PC-3 (cell line): ENCODE results near the gene SLC27A5. TPM values are rescaled to one million over a fixed set of nuclear protein-coding genes. Genes with fewer than 3 reads are reported as not detected.

Source experiments
- ATAC-seq: fragments of 200-7000 bp; cut with Tn5 transposase; 2 replicates; pipeline ENCODE4 v1.9.1; 2020; ENCODE audit warnings: mild to moderate bottlenecking, moderate library complexity
- BruUV-seq: library from RNA; stranded (reverse); fragments of 400-500 nt; replicated peaks from 2 replicates; lab custom pipeline; 2021; lab: Mats Ljungman, UMichigan
- CTCF ChIA-PET: fragments of 300-600 bp; sonication (Branson Sonifier 250); formaldehyde crosslinking; loops from one replicate; lab custom pipeline; 2022; ENCODE audit warnings: antibody characterized with exemption; lab: Charles Lee
- POLR2A ChIA-PET: fragments of 300-600 bp; sonication (Branson Sonifier 250); formaldehyde crosslinking; loops from one replicate; lab custom pipeline; 2022; ENCODE audit warnings: antibody characterized with exemption; ENCODE audit not compliant: unreplicated experiment; lab: Charles Lee
- DNase-seq: peaks from one replicate; pipeline ENCODE4 v3.0.0-alpha.2; 2015
- H2AFZ ChIP-seq: fragments of 300-600 bp; sonication (generic); 2 replicates; pipeline ENCODE4 v1.6.0; 2016; ENCODE audit warnings: antibody characterized with exemption, low read length
- H3F3A ChIP-seq: fragments of 300-600 bp; sonication (generic); one replicate; pipeline ENCODE4 v1.6.0; 2017; ENCODE audit warnings: antibody characterized with exemption, low read length, control low read depth, mild to moderate bottlenecking; ENCODE audit not compliant: unreplicated experiment
- H3K27ac ChIP-seq: fragments of 300-600 bp; sonication (generic); 2 replicates; pipeline ENCODE4 v1.5.1; 2016; ENCODE audit warnings: mild to moderate bottlenecking, low read length
- H3K27me3 ChIP-seq: fragments of 300-600 bp; sonication (generic); 2 replicates; pipeline ENCODE4 v1.6.1; 2016; ENCODE audit warnings: low read length, mixed read lengths
- H3K36me3 ChIP-seq: fragments of 300-600 bp; sonication (generic); 2 replicates; pipeline ENCODE4 v1.6.1; 2016; ENCODE audit warnings: low read depth, mixed run types, low read length, mixed read lengths
- H3K4me1 ChIP-seq: fragments of 300-600 bp; sonication (generic); 2 replicates; pipeline ENCODE4 v1.5.1; 2016; ENCODE audit warnings: low read length; ENCODE audit not compliant: insufficient read depth
- H3K4me2 ChIP-seq: fragments of 300-600 bp; sonication (generic); 2 replicates; pipeline ENCODE4 v1.6.0; 2016; ENCODE audit warnings: low read length
- H3K4me3 ChIP-seq: fragments of 300-600 bp; sonication (generic); 2 replicates; pipeline ENCODE4 v1.5.1; 2016; ENCODE audit warnings: mild to moderate bottlenecking, low read length, mixed read lengths
- H3K79me2 ChIP-seq: fragments of 300-600 bp; sonication (generic); 2 replicates; pipeline ENCODE4 v1.6.1; 2017; ENCODE audit warnings: low read length, mixed read lengths
- H3K9ac ChIP-seq: fragments of 300-600 bp; sonication (generic); 2 replicates; pipeline ENCODE4 v1.6.0; 2016; ENCODE audit warnings: mild to moderate bottlenecking, low read length
- H3K9me2 ChIP-seq: fragments of 300-600 bp; sonication (generic); replicated peaks from 2 replicates; pipeline ENCODE4 v1.6.1; 2016; ENCODE audit warnings: mixed run types, low read length, mixed read lengths
- H3K9me3 ChIP-seq: fragments of 300-600 bp; sonication (generic); 2 replicates; pipeline ENCODE4 v1.6.1; 2016; ENCODE audit warnings: low read length, mixed read lengths
- H4K20me1 ChIP-seq: fragments of 300-600 bp; sonication (generic); 2 replicates; pipeline ENCODE4 v1.6.1; 2016; ENCODE audit warnings: low read length, mixed read lengths
- EZH2 ChIP-seq: fragments of 300-600 bp; sonication (generic); IDR thresholded peaks from one replicate; pipeline ENCODE4 v1.6.1; 2017; ENCODE audit warnings: antibody characterized with exemption, mild to moderate bottlenecking, low read length; ENCODE audit not compliant: unreplicated experiment
- EZH2phosphoT487 ChIP-seq: fragments of 300-600 bp; sonication (generic); IDR thresholded peaks from 2 replicates; pipeline ENCODE4 v1.6.1; 2018; ENCODE audit warnings: mild to moderate bottlenecking, antibody characterized with exemption, low read length, borderline replicate concordance
- intact Hi-C: fragments of 100-400 bp; cut with micrococcal nuclease; formaldehyde crosslinking; loops from 2 replicates; pipeline ENCODE4 v1.9.0; 2023
- total RNA-seq: library from RNA; depleted of rRNA; stranded (reverse); fragments of >200 nt; gene quantifications from 2 replicates; pipeline ENCODE4 v1.2.3, GENCODE V29; 2014
- TF ChIP-seq, protein P1 (sequence below): fragments of 300-600 bp; sonication (generic); conservative IDR thresholded peaks from 2 replicates; pipeline ENCODE4 v1.5.1; 2017; ENCODE audit warnings: antibody characterized with exemption, low read depth, mild to moderate bottlenecking, low read length

Gene SLC27A5
- total RNA-seq, 1 experiment from 2014 or later: 56.2 TPM

DNA sequence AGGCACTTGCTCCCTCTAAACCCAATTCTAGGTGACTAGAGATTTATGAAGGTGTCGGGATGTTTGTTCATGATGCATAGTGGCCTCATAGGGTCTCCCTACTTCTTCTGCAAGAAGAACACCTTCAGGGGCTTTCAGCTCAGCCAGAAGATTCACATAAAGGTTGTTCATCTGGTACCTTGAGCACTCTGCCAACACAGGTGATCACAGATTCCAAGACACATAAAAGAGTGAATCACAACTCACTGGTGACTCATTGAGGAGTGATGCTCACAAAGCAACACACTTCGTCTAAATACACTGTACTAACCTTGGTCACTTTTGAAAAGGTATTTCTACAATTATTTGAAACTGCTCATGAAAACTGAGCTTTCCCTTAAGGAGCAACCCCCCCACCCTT lies 51.8 kb downstream of the SLC27A5 start:
- no peaks in the 10 kb centered on the region for H3K9me2 ChIP-seq
- 0 out of 2 replicates have a peak, but pooled peaks cover 5% of the 10 kb centered on the region for H4K20me1 ChIP-seq
- no peak overlapping the region for H3K4me3 ChIP-seq
- intact Hi-C loops: no loop called here
- H3K9ac ChIP-seq: no peak overlapping the region
- peaks cover 7% of the 10 kb centered on the region for H3F3A ChIP-seq
- peak; percentile 93 for DNase-seq
- H2AFZ ChIP-seq: no peak overlapping the region
- peak overlapping the region; percentile 1; the same call in 1 of the 2 replicates for H3K27ac ChIP-seq
- BruUV-seq: no TSS peak
- TF ChIP-seq, protein P1, sequence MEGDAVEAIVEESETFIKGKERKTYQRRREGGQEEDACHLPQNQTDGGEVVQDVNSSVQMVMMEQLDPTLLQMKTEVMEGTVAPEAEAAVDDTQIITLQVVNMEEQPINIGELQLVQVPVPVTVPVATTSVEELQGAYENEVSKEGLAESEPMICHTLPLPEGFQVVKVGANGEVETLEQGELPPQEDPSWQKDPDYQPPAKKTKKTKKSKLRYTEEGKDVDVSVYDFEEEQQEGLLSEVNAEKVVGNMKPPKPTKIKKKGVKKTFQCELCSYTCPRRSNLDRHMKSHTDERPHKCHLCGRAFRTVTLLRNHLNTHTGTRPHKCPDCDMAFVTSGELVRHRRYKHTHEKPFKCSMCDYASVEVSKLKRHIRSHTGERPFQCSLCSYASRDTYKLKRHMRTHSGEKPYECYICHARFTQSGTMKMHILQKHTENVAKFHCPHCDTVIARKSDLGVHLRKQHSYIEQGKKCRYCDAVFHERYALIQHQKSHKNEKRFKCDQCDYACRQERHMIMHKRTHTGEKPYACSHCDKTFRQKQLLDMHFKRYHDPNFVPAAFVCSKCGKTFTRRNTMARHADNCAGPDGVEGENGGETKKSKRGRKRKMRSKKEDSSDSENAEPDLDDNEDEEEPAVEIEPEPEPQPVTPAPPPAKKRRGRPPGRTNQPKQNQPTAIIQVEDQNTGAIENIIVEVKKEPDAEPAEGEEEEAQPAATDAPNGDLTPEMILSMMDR: no peak
- no peak for TF ChIP-seq EZH2
- TF ChIP-seq EZH2phosphoT487: no peak
- ChIA-PET POLR2A (no interaction called here), CTCF (no interaction called here)
- peak; percentile 99 for ATAC-seq
- H3K79me2 ChIP-seq: no peaks in the 10 kb centered on the region
- peaks cover 16% of the 10 kb centered on the region for H3K4me1 ChIP-seq
- no peaks in the 10 kb centered on the region for H3K9me3 ChIP-seq
- no peaks in the 10 kb centered on the region for H3K27me3 ChIP-seq
- H3K36me3 ChIP-seq: 0 out of 2 replicates have a peak, but pooled peaks cover 4% of the 10 kb centered on the region
- H3K4me2 ChIP-seq: peak overlapping the region; percentile 38

DNA sequence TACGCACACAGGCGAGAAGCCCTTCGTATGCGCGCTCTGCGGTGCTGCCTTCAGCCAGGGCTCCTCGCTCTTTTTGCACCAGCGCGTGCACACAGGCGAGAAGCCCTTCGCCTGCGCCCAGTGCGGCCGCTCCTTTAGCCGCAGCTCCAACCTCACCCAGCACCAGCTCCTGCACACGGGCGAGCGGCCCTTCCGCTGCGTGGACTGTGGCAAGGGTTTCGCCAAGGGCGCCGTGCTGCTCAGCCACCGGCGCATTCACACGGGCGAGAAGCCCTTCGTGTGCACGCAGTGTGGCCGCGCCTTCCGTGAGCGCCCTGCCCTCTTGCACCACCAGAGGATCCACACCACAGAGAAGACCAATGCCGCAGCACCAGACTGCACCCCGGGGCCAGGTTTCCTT lies 55.7 kb downstream of the SLC27A5 start:
- no peak overlapping the region for H2AFZ ChIP-seq
- no TSS peak for BruUV-seq
- peaks cover 7% of the 10 kb centered on the region for H3F3A ChIP-seq
- no peak overlapping the region for H3K27ac ChIP-seq
- H4K20me1 ChIP-seq: 0 out of 2 replicates have a peak, but pooled peaks cover 5% of the 10 kb centered on the region
- no peaks in the 10 kb centered on the region for H3K9me3 ChIP-seq
- H3K36me3 ChIP-seq: 0 out of 2 replicates have a peak, but pooled peaks cover 4% of the 10 kb centered on the region
- ATAC-seq: no peak
- no peak overlapping the region for H3K4me2 ChIP-seq
- H3K4me3 ChIP-seq: no peak overlapping the region
- no peaks in the 10 kb centered on the region for H3K9me2 ChIP-seq
- DNase-seq: no peak
- H3K27me3 ChIP-seq: no peaks in the 10 kb centered on the region
- H3K9ac ChIP-seq: no peak overlapping the region
- intact Hi-C loops: no loop called here
- POLR2A ChIA-PET: no interaction called here
- H3K4me1 ChIP-seq: peaks cover 16% of the 10 kb centered on the region
- TF ChIP-seq EZH2phosphoT487 (no peak), EZH2 (no peak)
- TF ChIP-seq, protein P1: no peak
- peaks cover 4% of the 10 kb centered on the region; the same call in 1 of the 2 replicates for H3K79me2 ChIP-seq
- CTCF ChIA-PET: no interaction called here

DNA sequence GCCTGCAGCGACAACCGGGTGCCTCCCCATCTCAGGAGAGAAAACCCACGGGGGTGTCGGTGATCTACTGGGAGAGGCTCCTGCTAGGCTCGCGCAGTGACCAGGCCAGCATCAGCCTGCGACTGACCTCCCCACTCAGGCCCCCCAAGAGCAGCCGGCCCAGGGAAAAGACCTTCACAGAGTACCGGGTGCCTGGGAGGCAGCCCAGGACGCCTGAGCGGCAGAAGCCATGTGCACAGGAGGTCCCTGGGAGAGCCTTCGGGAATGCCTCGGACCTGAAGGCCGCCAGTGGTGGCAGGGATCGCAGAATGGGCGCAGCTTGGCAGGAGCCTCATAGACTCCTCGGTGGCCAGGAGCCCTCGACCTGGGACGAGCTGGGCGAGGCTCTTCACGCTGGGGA lies 56.5 kb downstream of the SLC27A5 start:
- 0 out of 2 replicates have a peak, but pooled peaks cover 4% of the 10 kb centered on the region for H3K36me3 ChIP-seq

More for the DNA sequence above, 56.5 kb downstream of the SLC27A5 start:
- DNase-seq (no peak), ATAC-seq (no peak)
- intact Hi-C loops: no loop called here
- H3F3A ChIP-seq: peaks cover 7% of the 10 kb centered on the region
- no peak overlapping the region for H3K9ac ChIP-seq
- H4K20me1 ChIP-seq: 0 out of 2 replicates have a peak, but pooled peaks cover 5% of the 10 kb centered on the region
- H3K9me2 ChIP-seq: no peaks in the 10 kb centered on the region
- TF ChIP-seq EZH2phosphoT487: no peak
- TF ChIP-seq, protein P1: no peak
- no peak for TF ChIP-seq EZH2
- H3K27ac ChIP-seq: no peak overlapping the region
- ChIA-PET POLR2A (no interaction called here), CTCF (no interaction called here)
- peaks cover 4% of the 10 kb centered on the region; the same call in 1 of the 2 replicates for H3K79me2 ChIP-seq
- no peaks in the 10 kb centered on the region for H3K9me3 ChIP-seq
- no TSS peak for BruUV-seq
- no peak overlapping the region for H2AFZ ChIP-seq
- H3K4me2 ChIP-seq: no peak overlapping the region
- no peaks in the 10 kb centered on the region for H3K27me3 ChIP-seq
- no peak overlapping the region for H3K4me3 ChIP-seq
- peaks cover 16% of the 10 kb centered on the region for H3K4me1 ChIP-seq
